AML-193 (cell line): ENCODE data around the gene L3MBTL4.

Source experiments
- DNase-seq, 2 experiments: peaks; one replicate each; lab custom pipeline; 2025; lab: John Stamatoyannopoulos, UW

L3MBTL4 gene

GRCh38 chr18:5961828-5962150 is 452.9 kb downstream of the L3MBTL4 start:
- DNase-seq: no peak

GRCh38 chr18:5961097-5961827 is 453.4 kb downstream of the L3MBTL4 start:
- no peak for DNase-seq

DNA sequence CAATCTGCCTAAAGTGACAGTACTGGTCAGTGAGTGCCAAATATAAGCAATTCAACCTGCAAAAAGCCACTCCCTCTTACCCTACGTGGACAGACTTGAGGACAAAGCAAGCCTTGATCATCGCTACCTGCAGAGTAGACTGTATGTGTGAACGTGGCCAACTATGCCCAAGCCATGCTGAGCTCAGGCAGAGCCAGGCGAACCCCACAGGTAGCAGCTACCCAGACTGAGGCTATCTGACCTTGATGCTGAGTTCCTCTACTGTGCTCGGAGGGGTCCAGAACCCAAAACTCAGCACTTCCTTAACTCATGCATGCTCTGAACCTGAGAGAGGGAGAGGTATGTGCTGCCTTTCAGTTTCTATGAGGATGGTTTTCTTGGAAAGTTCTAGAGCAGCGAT is 455.9 kb downstream of the L3MBTL4 start:
- DNase-seq: no peak

- DNase-seq: no peak
Observed at GRCh38 chr18:5955861-5956260, 458.9 kb downstream of the L3MBTL4 start.

DNA sequence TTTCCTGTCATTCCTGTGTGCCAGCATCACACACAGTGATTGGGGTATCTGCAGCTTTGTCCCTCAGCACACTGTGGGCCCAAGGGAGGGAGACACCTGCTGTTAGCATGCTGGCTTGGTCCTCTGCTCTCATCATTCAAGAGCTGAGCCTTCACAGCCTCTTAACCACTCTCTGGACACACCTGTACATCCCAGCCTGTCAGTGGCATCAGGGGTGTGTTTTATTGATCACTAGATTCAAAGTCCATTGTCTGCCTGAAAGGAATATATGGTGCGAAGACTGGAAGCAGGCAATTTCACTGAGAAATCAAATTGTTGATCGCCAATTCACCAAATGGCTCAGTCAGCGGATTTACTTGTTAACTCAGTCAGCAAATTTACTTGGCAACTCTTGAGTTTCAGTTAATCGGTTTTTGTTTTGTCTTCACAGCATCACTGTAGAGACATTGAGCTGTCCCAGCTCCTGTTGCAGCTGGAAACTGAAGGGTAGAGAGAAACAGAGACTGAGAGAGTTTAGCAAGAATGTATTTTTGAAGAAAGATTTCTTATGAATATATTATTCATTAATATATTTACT is 463.1 kb downstream of the L3MBTL4 start:
- DNase-seq: no peak

- no peak for DNase-seq
Observed at GRCh38 chr18:5948781-5949180, 465.9 kb downstream of the L3MBTL4 start.

- no peak for DNase-seq
Observed at GRCh38 chr18:5948237-5948636, 466.5 kb downstream of the L3MBTL4 start.

GRCh38 chr18:5944448-5944847 is 470.3 kb downstream of the L3MBTL4 start:
- DNase-seq: no peak

DNA sequence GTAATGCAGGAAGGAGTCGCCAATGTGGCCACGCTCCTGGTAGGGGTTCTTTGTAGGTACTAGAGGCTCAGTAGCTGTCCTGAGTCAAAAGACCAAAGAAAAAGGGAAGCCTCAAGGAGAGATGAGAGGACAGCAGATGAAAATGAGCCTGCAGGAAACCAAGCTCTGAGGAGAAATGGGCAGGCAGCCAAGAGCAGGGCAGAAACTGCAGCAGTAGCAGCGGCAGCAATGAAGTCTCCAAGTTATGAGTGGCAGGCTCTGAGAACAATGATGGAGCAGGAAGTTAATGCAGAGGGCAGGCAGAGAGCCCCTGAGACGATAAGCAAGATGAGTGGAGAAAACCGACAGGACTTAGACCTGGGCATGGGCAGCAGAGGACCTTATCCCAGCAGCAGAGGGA is 471.2 kb downstream of the L3MBTL4 start:
- DNase-seq: no peak

- DNase-seq: no peak
Observed at GRCh38 chr18:5942591-5942990, 472.1 kb downstream of the L3MBTL4 start.

DNA sequence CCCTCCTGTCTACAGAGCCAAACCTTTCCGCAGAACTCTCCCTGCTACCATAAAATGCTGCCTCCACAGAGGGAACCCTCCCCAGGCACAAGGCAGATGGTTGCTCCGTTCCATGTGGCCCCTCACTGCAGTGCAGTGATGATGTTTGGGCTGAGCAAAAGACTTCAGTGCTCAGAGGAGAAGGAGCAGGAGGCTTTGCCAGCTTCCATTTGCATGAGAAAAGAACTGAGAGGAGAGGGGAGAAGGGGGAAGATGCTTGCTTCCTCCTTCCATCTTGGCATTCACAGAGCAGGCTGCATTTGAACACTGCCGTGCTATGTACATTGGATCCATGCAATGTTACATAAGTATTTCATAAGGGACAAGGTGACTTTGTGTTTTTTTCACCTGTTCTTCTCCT is 472.8 kb downstream of the L3MBTL4 start:
- no peak for DNase-seq

DNA sequence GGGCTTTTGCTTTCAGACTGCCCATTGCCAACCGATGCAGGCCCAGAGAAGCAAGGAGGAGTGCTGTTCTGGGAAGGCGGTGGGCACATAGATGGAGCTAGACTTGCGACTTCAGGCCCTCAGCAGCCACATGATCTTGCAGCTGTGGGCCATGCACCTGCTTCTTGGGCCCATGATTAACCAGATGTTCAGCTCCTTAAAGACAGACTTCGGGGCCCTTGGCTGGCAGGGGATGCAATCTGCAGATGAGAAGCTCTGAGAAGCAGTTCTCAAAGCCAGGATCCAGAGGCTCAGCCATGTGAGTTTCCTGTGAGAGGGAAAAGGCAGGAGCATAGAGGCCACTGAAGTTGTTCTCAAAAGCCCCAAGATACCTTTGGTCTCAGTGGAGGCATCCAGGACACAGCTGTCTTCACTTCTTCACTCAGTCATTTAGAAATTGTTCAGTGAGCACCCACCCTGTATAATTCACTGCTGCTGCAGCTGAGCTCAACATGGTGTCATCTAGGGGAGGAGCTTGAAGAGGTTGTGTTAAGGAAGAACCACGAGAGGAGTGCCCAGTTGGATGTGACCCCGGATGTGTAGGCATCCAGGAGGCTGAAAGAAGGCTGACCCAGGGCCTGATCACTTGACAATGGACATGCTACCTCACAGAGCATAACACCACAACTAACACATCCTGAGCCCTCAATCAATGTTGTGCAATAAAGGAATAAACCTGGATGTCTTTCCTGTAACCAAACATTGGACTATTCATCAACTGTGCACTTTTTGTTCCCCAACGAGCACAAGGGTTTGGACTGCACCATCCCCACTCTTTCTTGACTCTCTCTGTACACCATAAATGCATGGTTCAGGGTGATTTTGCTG is 474.7 kb downstream of the L3MBTL4 start:
- DNase-seq: no peak

DNA sequence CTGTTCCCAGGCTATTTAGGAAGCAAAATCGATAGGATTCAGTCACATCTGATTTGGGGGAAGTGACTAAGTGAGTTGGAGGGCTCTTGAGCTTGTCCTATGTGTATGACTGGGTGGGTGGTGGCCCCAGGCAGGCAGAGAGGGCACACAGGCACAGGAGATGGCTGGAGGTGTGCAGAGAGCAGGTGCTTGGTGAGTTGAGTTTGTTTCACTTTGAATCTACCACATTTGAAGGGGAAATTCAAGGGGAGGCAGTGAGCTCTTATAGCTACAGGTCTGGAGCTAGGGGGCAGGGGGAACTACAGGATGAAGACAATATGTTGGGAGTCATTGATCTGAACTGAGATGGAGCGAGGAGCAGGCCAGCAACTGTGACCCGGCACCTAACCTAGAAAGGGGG is 476.9 kb downstream of the L3MBTL4 start:
- no peak for DNase-seq

DNA sequence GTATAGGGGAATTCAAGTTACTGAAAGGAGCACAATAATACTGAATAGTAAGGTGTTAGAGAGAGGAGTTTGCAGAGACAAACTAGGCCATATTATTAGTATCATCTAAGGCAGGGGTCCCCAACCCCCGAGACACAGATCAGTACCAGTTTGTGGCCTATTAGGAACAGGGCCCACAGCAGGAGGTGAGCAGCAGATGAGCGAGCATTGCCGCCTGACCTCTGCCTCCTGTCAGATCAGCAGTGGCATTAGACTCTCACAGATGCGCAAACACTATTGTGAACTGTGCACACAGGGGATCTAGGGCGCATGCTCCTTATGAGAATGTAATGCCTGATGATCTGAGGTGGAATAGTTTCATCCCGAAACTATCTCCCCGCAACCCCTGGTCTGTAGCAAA is 477.6 kb downstream of the L3MBTL4 start:
- DNase-seq: no peak

GRCh38 chr18:5930789-5931188 is 483.9 kb downstream of the L3MBTL4 start:
- DNase-seq: no peak

GRCh38 chr18:5918205-5918858 is 496.4 kb downstream of the L3MBTL4 start:
- no peak for DNase-seq

DNA sequence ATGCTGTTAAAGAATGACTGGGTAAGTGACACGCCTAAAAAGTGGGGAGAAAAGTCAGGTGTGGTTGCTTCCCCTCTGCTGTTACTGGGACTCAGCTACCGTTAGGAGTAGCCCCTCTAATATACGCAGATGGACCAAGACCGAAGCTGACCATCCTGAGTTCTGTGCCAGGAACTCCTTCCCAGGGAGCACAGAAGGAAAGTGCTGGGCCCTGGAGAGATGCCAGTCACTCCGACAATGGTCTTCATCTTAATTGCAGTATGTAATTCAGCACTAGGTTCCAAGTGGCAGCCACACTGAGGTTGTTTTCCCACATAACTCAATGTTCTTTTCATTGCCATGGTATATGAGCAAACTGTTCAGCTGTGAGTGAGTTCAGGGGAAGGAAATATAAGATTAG is 499.8 kb downstream of the L3MBTL4 start:
- DNase-seq: no peak

- DNase-seq: no peak
Observed at GRCh38 chr18:5914016-5914415, 500.7 kb downstream of the L3MBTL4 start.

DNA sequence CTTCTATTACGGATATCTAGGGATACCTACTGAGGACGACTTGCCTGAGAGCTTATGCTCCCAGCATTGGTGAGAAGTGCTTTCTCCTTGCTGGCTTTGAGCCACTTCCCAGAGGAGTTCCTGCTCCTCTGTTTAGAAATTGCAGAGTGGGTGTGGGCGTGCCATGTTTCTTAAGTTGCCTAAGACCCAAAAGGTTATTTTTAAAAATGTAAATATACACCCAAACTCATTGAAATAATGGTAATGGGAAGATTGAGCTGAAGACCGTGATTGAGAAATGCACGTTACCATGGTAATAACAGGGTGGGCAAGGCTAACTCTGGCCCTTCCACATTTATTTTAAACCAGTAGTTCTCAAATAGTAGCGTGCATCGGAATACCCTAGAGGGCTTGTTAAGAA is 502.1 kb downstream of the L3MBTL4 start:
- DNase-seq: no peak

DNA sequence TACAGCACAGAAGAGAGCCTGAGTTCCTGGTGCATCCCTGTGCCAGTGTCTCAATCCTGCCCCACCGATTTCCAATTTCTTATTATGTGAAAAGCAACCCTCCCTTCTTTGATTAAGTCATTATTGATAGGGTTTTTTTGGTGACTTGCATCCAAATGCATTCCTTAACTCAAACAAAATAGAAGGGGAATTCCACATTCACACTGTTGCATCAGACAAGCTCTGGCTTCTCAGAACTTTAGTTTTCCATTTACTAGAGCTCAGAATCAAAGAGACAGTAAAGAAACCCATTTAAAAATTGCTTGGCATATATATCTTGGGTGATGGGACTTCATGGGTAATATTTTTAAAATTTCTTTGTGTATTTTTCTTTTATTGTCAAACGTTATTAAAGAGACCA is 505.6 kb downstream of the L3MBTL4 start:
- no peak for DNase-seq
